ENCODE data around the gene DDIT3.

- TF ChIP-seq EZH2 (IDR thresholded peaks at IDR 0.05; ENCODE audit: insufficient read depth, low read length) (no peak), CTCF (IDR thresholded peaks at IDR 0.05; ENCODE audit: insufficient read depth, low read depth, low read length) (no peak)
Observed at GRCh38 chr12:57488402-57489156, 31.7 kb downstream of the DDIT3 start.

All from astrocyte (in vitro differentiated cells and primary cell).